C4-2B (cell line): ENCODE data around the gene LCP1.
"Not testable (repeated sequence)": the region's sequence is repeated elsewhere in the genome, so short reads cannot be mapped to it uniquely, and the experiment has no call there.

Source experiments
- H3K27ac ChIP-seq: fragments of 450-650 bp; 2 replicates; pipeline ENCODE4 v1.5.1; 2017
- CTCF ChIP-seq: fragments of 450-650 bp; conservative IDR thresholded peaks from 2 replicates; pipeline ENCODE4 v1.5.1; 2017; ENCODE audit warnings: mild to moderate bottlenecking
- ZFX ChIP-seq: fragments of 450-650 bp; IDR thresholded peaks from 2 replicates; pipeline ENCODE4 v1.6.1; 2017

The LCP1 gene

GRCh38 chr13:46166224-46166584, 15.8 kb downstream of the LCP1 start:
- no peak overlapping the region for H3K27ac ChIP-seq

GRCh38 chr13:46165485-46166223, 16.3 kb downstream of the LCP1 start:
- TF ChIP-seq CTCF: no peak
- no peak for TF ChIP-seq ZFX
- H3K27ac ChIP-seq: peak overlapping the region; percentile 81

More at GRCh38 chr13:46166224-46166584, 15.8 kb downstream of the LCP1 start:
- TF ChIP-seq ZFX (no peak), CTCF (no peak)

GRCh38 chr13:46164661-46165060, 17.3 kb downstream of the LCP1 start:
- TF ChIP-seq ZFX (no peak), CTCF (no peak)
- H3K27ac ChIP-seq: peak overlapping the region; percentile 81

GRCh38 chr13:46162741-46163140, 19.2 kb downstream of the LCP1 start:
- not testable (repeated sequence) for H3K27ac ChIP-seq

GRCh38 chr13:46160471-46161066, 21.4 kb downstream of the LCP1 start:
- H3K27ac ChIP-seq: no peak overlapping the region
- no peak for TF ChIP-seq ZFX
- TF ChIP-seq CTCF: peak; percentile 88

GRCh38 chr13:46160065-46160464, 21.9 kb downstream of the LCP1 start:
- TF ChIP-seq ZFX: no peak
- no peak for TF ChIP-seq CTCF
- H3K27ac ChIP-seq: no peak overlapping the region

- no peak for TF ChIP-seq CTCF
- TF ChIP-seq ZFX: no peak
- H3K27ac ChIP-seq: no peak overlapping the region
Measured at GRCh38 chr13:46158983-46159382, 23.0 kb downstream of the LCP1 start.

- H3K27ac ChIP-seq: peak overlapping the region; percentile 67
- TF ChIP-seq ZFX (no peak), CTCF (no peak)
Measured at GRCh38 chr13:46158222-46158621, 23.8 kb downstream of the LCP1 start.
